ENCODE data around the gene NEU2. TPM values are rescaled to one million over a fixed set of nuclear protein-coding genes. Genes with fewer than 3 reads are reported as not detected.

Gene NEU2
- total RNA-seq, 4 donors from 2014 or later: not detected

DNA sequence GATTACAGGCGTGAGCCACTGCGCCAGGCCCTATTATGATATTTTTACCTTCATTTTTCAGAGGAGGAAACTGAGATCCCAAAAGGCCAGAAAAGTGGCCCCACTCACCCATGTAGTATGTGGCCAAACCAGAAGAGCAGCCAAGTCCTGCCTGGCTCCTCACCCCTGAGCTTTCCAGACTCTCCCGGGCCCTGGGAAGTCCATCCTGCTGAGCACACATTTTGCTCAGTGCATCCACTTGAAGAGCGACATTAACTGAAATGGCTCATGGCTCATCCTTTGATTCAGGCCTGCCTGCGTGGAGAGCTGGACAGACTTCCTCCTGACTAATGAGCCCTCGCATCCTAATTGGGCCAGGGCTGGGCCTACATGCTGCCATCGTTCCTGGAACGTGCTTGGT is 9.9 kb upstream of the NEU2 start:
- Histone ChIP-seq H3K4me1 (no peaks in the 10 kb centered on the region), H3K36me3 (no peaks in the 10 kb centered on the region), H3K27me3 (no peaks in the 10 kb centered on the region), H3K9me3 (no peaks in the 10 kb centered on the region), H3K27ac (no peak overlapping the region), H3K4me3 (replicated peaks in 1 of 3) (no peak overlapping the region)
- no peak for TF ChIP-seq POLR2A (IDR thresholded peaks at IDR 0.05)
- TF ChIP-seq, protein P1, sequence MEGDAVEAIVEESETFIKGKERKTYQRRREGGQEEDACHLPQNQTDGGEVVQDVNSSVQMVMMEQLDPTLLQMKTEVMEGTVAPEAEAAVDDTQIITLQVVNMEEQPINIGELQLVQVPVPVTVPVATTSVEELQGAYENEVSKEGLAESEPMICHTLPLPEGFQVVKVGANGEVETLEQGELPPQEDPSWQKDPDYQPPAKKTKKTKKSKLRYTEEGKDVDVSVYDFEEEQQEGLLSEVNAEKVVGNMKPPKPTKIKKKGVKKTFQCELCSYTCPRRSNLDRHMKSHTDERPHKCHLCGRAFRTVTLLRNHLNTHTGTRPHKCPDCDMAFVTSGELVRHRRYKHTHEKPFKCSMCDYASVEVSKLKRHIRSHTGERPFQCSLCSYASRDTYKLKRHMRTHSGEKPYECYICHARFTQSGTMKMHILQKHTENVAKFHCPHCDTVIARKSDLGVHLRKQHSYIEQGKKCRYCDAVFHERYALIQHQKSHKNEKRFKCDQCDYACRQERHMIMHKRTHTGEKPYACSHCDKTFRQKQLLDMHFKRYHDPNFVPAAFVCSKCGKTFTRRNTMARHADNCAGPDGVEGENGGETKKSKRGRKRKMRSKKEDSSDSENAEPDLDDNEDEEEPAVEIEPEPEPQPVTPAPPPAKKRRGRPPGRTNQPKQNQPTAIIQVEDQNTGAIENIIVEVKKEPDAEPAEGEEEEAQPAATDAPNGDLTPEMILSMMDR (IDR thresholded peaks at IDR 0.05): no peak
- intact Hi-C loops (cut with DNase I): no loop called here
- 79 to 88% methylated on average over 5 to 7 of the region's 8 CpGs for WGBS, 2 donors
- no peak for DNase-seq

DNA sequence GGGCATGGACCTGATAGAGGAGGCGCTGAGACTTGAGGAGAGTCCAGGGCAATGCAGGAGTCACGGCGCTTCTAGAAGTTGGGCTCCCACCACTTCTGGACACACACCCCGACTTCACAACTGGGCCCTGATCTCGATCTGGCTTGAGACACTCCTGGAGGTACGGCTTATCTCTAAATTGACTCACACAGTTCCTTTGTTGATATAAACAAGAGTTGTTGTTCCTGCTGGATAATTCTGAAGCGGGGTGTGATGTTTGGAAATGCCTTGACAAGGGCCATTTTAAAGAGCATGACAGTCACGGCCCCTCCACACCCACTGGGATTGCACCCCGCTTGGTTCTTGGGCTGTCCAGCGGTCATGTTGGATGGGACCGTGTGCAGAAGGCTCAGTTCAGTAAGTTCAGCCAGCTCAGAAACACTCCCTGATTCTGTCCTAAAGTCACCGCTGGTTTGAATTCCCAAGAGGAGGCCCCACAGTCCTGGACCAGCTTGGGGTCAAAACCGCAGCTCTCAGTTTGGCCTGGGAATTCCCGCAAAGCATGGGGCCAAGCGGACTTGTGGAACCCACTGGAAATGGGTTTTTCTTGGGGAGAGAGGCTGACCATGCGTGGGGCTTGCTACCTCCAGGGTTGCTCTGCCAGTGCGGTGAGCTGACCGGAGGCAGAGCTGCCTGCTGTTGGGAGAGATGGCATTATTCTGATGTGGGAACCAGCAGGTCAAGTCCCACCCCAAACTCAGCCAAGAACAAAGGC is 9.3 kb upstream of the NEU2 start:
- no peaks in the 10 kb centered on the region for H3K9me3 ChIP-seq
- H3K27me3 ChIP-seq: no peaks in the 10 kb centered on the region
- H3K4me1 ChIP-seq: no peaks in the 10 kb centered on the region
- 71 to 73% methylated on average over 15 to 18 of the region's 18 CpGs for WGBS, 2 donors
- no peak overlapping the region for H3K4me3 ChIP-seq (replicated peaks in 1 of 3)
- no peak overlapping the region for H3K27ac ChIP-seq
- intact Hi-C loops (cut with DNase I): no loop called here
- DNase-seq: no peak
- TF ChIP-seq, protein P1 (IDR thresholded peaks at IDR 0.05): no peak
- no peak for TF ChIP-seq POLR2A (IDR thresholded peaks at IDR 0.05)
- no peaks in the 10 kb centered on the region for H3K36me3 ChIP-seq

DNA sequence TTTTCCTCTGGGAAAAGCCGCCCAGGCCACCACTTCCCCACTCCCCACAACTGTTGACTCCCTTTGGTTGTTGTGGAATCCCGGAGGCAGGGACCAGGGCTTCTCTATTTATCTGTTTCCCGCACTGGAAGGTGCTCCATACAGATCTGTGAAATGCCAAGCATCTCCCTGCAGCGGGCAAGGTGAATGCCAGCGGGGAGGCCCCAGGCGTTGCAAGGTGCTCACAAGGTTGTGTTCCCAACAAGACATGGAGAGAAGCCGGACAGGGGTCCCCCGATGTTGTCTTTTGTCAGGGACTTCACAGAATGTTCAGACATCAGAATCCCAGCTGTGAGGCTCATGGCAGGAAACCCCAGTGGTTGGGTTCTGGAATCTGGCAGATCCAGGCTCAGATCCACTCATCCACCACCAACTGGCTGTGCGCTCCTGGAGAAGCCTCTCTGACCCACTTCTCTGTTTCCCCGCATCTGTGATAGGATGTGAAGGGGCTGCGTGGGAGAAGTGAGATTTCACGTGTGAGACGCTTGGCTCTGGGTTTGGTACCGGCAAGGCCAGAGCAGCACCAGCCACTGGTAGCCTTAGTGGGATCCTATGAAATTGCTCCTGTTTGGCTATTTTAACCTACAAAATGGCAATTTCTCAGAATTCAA is 8.6 kb upstream of the NEU2 start:
- intact Hi-C loops (cut with DNase I): no loop called here
- Histone ChIP-seq H3K9me3 (no peaks in the 10 kb centered on the region), H3K27me3 (no peaks in the 10 kb centered on the region), H3K4me1 (no peaks in the 10 kb centered on the region), H3K27ac (no peak overlapping the region), H3K36me3 (no peaks in the 10 kb centered on the region), H3K4me3 (replicated peaks in 1 of 3) (no peak overlapping the region)
- no peak for DNase-seq
- WGBS, 2 donors: 92 to 94% methylated on average over 11 to 14 of the region's 14 CpGs
- TF ChIP-seq, protein P1 (IDR thresholded peaks at IDR 0.05): no peak
- TF ChIP-seq POLR2A (IDR thresholded peaks at IDR 0.05): no peak

DNA sequence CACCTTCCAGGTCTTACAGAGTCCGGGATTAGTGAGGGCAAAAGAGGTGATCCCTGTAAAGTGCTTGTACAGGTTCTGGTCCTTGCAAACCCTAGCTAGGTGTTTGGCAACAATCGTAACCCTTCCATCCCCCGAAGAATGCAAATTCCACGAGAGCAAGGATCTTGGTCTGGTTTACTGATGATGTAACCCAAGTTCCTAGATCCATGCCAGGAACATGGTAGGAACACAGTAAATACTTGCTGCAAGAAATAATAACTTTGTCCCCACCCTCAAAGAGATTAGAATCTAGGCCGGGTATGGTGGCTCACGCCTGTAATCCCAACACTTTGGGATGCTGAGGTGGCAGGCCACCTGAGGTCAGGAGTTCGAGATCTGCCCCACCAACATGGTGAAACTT is 6.8 kb upstream of the NEU2 start:
- intact Hi-C loops (cut with DNase I): no loop called here
- Histone ChIP-seq H3K4me3 (replicated peaks in 1 of 3) (no peak overlapping the region), H3K36me3 (no peaks in the 10 kb centered on the region), H3K27ac (no peak overlapping the region), H3K4me1 (no peaks in the 10 kb centered on the region), H3K9me3 (no peaks in the 10 kb centered on the region), H3K27me3 (no peaks in the 10 kb centered on the region)
- WGBS, 2 donors: 69 to 74% methylated on average over 7 of the region's 7 CpGs
- DNase-seq: no peak
- TF ChIP-seq, protein P1 (IDR thresholded peaks at IDR 0.05): no peak
- no peak for TF ChIP-seq POLR2A (IDR thresholded peaks at IDR 0.05)

DNA sequence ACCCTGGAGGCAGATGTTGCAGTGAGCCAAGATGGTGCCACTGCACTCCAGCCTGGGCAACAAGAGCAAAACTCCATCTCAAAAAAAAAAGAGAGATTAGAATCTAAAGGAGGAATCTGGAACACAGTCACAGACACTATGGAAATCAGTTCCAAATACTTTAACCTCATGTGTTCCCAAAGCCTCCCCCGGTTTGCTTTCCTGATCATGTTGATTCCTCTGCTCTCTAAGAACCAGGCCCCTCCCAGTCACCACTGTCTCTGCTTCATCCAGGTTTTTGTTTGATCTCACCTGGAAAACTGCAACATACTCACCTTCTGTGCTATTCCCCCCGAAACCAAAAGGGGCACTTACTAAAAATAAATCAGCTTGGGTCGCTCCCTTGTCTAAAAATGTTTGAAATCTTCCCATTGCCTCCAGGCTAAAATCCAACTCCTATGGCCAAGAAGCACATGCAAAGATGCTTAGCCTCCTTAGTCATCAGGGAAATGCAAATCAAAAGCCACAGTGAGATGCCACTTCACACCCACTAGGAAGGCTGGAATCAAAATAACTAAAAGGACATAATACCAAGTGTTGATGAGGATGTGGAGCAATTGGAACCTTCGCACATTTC is 6.2 kb upstream of the NEU2 start:
- TF ChIP-seq, protein P1 (IDR thresholded peaks at IDR 0.05): no peak
- TF ChIP-seq POLR2A (IDR thresholded peaks at IDR 0.05): no peak
- intact Hi-C loops (cut with DNase I): no loop called here
- H3K9me3 ChIP-seq: no peaks in the 10 kb centered on the region
- H3K4me1 ChIP-seq: no peaks in the 10 kb centered on the region
- H3K36me3 ChIP-seq: no peaks in the 10 kb centered on the region
- 82 to 90% methylated on average over 4 of the region's 4 CpGs for WGBS, 2 donors
- no peak overlapping the region for H3K27ac ChIP-seq
- DNase-seq: no peak
- no peak overlapping the region for H3K4me3 ChIP-seq (replicated peaks in 1 of 3)
- H3K27me3 ChIP-seq: no peaks in the 10 kb centered on the region

Measured in thyroid gland (tissue), 4 donors.